ENCODE results near the gene VMP1.

VMP1 gene

DNA sequence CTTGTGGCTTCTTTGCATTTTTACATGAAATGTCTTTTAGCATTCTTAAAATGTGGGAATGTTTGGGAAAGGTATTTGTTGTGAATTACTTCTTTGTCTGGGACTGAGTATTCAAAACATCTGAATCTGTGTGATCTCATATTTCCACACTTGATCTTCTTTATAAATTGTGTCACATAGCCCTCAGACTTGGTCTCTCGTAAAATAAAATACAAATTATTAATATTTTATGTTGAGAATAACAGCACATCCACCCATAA is 103.4 kb downstream of the VMP1 start:
- H3K4me3 ChIP-seq (ENCODE audit: control insufficient read depth, low read depth, low read length), result no peak overlapping the region
- TF ChIP-seq, protein P1, sequence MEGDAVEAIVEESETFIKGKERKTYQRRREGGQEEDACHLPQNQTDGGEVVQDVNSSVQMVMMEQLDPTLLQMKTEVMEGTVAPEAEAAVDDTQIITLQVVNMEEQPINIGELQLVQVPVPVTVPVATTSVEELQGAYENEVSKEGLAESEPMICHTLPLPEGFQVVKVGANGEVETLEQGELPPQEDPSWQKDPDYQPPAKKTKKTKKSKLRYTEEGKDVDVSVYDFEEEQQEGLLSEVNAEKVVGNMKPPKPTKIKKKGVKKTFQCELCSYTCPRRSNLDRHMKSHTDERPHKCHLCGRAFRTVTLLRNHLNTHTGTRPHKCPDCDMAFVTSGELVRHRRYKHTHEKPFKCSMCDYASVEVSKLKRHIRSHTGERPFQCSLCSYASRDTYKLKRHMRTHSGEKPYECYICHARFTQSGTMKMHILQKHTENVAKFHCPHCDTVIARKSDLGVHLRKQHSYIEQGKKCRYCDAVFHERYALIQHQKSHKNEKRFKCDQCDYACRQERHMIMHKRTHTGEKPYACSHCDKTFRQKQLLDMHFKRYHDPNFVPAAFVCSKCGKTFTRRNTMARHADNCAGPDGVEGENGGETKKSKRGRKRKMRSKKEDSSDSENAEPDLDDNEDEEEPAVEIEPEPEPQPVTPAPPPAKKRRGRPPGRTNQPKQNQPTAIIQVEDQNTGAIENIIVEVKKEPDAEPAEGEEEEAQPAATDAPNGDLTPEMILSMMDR (IDR thresholded peaks at IDR 0.05; ENCODE audit: control insufficient read depth, insufficient read depth, low read depth, low read length, missing control alignments), result no peak

DNA sequence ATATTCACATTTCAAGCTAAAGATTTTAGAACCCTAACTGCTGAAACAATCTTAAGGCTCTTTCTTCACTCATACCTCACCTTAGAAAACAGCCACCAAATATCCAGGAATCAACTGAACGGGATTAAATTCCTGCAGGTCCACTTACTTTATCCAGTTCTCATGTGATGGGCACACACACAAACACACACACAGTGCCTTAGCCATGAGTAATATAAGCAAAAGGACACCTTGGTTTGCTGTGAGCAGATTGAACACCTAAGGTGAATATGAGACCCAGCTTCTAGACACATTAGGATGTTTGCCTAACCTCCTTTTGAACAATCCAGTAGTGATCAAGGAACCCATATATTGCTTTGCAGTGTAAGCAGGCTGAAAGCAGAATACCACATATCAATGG is 103.8 kb downstream of the VMP1 start:
- H3K4me3 ChIP-seq (ENCODE audit: control insufficient read depth, low read depth, low read length), result no peak overlapping the region
- DNase-seq (ENCODE audit: low read depth), result no peak
- TF ChIP-seq, protein P1 (IDR thresholded peaks at IDR 0.05; ENCODE audit: control insufficient read depth, insufficient read depth, low read depth, low read length, missing control alignments), result no peak

More for the DNA sequence above, 103.4 kb downstream of the VMP1 start:
- no peak for DNase-seq (ENCODE audit: low read depth)

GRCh38 chr17:59812139-59812538 is 104.7 kb downstream of the VMP1 start:
- DNase-seq (ENCODE audit: low read depth), result no peak
- TF ChIP-seq, protein P1 (IDR thresholded peaks at IDR 0.05; ENCODE audit: control insufficient read depth, insufficient read depth, low read depth, low read length, missing control alignments), result no peak
- no peak overlapping the region for H3K4me3 ChIP-seq (ENCODE audit: control insufficient read depth, low read depth, low read length)

DNA sequence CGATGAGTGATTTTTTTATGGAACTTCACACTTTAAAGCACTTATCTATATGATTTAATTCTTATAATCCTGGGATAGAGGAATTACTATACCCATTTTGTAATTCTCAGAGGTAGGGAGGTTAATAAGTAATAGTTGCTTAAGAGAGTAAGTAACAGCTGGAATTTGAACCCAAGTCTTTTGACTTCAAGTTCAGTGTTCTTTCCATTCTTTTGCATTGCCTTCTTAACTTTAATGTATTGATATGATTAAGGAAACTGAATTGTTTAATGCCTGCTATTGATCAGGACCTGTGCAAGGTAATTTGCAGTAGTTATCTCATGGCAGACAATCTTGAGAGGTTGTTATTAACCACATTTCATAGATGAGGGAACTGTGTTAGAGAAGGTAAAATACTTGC is 106.8 kb downstream of the VMP1 start:
- no peak for DNase-seq (ENCODE audit: low read depth)
- TF ChIP-seq, protein P1 (IDR thresholded peaks at IDR 0.05; ENCODE audit: control insufficient read depth, insufficient read depth, low read depth, low read length, missing control alignments), result no peak
- H3K4me3 ChIP-seq (ENCODE audit: control insufficient read depth, low read depth, low read length), result no peak overlapping the region

DNA sequence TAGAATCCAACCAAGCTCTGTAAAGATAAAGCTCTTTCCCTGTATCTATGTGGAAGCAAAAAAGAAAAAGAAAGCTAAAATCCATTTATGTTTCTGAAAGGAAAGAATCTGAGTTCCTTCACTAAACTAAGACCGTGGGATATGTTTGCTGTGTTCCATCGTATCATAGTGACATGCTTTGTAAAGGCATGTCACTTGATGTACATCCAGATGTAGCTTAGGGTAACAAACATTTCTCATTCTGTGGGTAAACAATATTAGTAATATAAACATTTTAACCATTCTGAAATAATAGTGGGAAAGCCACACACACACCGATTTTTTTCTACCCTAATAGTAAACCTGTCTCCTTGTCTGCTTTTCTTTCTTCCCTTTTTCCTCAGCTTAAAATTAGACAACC is 107.2 kb downstream of the VMP1 start:
- no peak overlapping the region for H3K4me3 ChIP-seq (ENCODE audit: control insufficient read depth, low read depth, low read length)
- no peak for DNase-seq (ENCODE audit: low read depth)
- TF ChIP-seq, protein P1 (IDR thresholded peaks at IDR 0.05; ENCODE audit: control insufficient read depth, insufficient read depth, low read depth, low read length, missing control alignments), result no peak

- H3K4me3 ChIP-seq (ENCODE audit: control insufficient read depth, low read depth, low read length), result no peak overlapping the region
- no peak for DNase-seq (ENCODE audit: low read depth)
- TF ChIP-seq, protein P1 (IDR thresholded peaks at IDR 0.05; ENCODE audit: control insufficient read depth, insufficient read depth, low read depth, low read length, missing control alignments), result no peak
Measured at GRCh38 chr17:59815965-59816364, 108.5 kb downstream of the VMP1 start.

Data from AG09309 (cell line).